ENCODE results near the gene GJD4. TPM values are rescaled to one million over a fixed set of nuclear protein-coding genes. Genes with fewer than 3 reads are reported as not detected.
A peak's percentile ranks its signal among the peaks of the same experiment; 100 is the strongest.

Gene GJD4
- total and polyA plus RNA-seq, 2 donors (not counting 3 experiments of a cell fraction or from before 2014, with no cell fraction given) = not detected

DNA sequence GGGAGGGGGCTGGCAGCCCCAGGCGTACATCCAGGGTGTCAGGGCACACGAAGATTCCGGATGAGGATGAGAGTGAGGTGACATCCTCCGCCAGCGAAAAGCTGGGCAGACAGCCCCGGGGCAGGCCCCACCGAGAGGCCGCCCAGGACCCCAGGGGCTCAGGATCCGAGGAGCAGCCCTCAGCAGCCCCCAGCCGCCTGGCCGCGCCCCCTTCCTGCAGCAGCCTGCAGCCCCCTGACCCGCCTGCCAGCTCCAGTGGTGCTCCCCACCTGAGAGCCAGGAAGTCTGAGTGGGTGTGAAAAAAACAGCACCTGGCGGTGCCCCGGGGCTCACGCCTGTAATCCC lies 3.2 kb downstream of the GJD4 start:
- DNase-seq (ENCODE audit: low read depth, low spot score) = no peak
- TF ChIP-seq POLR2A (IDR thresholded peaks at IDR 0.05; ENCODE audit: low read depth, low read length) (no peak), MYC (IDR thresholded peaks at IDR 0.05; ENCODE audit: low read depth, low read length) (no peak), FOS (IDR thresholded peaks at IDR 0.05; ENCODE audit: borderline replicate concordance, insufficient read depth, low read length) (no peak), JUN (IDR thresholded peaks at IDR 0.05; ENCODE audit: borderline replicate concordance, insufficient read depth, insufficient read length, low read depth) (no peak), GATA2 (IDR thresholded peaks at IDR 0.05; ENCODE audit: insufficient read depth, insufficient read length, low read depth, low read length) (no peak), EZH2 (IDR thresholded peaks at IDR 0.05; ENCODE audit: borderline replicate concordance, low read depth, low read length, severe bottlenecking) (no peak), POLR2AphosphoS5 (IDR thresholded peaks at IDR 0.05; ENCODE audit: insufficient read depth, low read depth, low read length) (no peak), MAX (IDR thresholded peaks at IDR 0.05; ENCODE audit: insufficient read depth, insufficient read length) (no peak)
- TF ChIP-seq, protein P1, sequence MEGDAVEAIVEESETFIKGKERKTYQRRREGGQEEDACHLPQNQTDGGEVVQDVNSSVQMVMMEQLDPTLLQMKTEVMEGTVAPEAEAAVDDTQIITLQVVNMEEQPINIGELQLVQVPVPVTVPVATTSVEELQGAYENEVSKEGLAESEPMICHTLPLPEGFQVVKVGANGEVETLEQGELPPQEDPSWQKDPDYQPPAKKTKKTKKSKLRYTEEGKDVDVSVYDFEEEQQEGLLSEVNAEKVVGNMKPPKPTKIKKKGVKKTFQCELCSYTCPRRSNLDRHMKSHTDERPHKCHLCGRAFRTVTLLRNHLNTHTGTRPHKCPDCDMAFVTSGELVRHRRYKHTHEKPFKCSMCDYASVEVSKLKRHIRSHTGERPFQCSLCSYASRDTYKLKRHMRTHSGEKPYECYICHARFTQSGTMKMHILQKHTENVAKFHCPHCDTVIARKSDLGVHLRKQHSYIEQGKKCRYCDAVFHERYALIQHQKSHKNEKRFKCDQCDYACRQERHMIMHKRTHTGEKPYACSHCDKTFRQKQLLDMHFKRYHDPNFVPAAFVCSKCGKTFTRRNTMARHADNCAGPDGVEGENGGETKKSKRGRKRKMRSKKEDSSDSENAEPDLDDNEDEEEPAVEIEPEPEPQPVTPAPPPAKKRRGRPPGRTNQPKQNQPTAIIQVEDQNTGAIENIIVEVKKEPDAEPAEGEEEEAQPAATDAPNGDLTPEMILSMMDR (IDR thresholded peaks at IDR 0.05; ENCODE audit: extremely low read depth in 1 of 2, insufficient read depth in 1 of 2, low read depth in 1 of 2, low read length in 2 of 2) = no peak
- Histone ChIP-seq H3K4me2 (ENCODE audit: insufficient read depth, low read length) (peak overlapping the region; percentile 80), H3K4me1 (ENCODE audit: control insufficient read depth, extremely low read depth, insufficient read depth, low read length) (no peaks in the 10 kb centered on the region), H3K27ac (ENCODE audit: insufficient read depth, low read depth, low read length) (no peak overlapping the region), H3K4me3 (replicated peaks in 1 of 3; ENCODE audit: insufficient read depth in 1 of 3, low read depth in 1 of 3, low read length in 3 of 3) (peak overlapping the region in 1 of 3 experiments; percentile 32), H3K9me3 (replicated peaks; ENCODE audit: control insufficient read depth, insufficient read depth, low read length) (no peaks in the 10 kb centered on the region), H3K79me2 (ENCODE audit: control insufficient read depth, insufficient read depth, low read length) (no peaks in the 10 kb centered on the region), H3K36me3 (ENCODE audit: control insufficient read depth in 2 of 2, extremely low read depth in 1 of 2, insufficient read depth in 2 of 2, low read length in 2 of 2) (no peaks in the 10 kb centered on the region), H2AFZ (ENCODE audit: low read depth, low read length) (peak overlapping the region; percentile 98), H3K9ac (replicated peaks; ENCODE audit: extremely low read depth, insufficient read depth, low read length) (no peak overlapping the region), H4K20me1 (replicated peaks; ENCODE audit: control insufficient read depth, extremely low read depth, insufficient read depth, low read length) (no peaks in the 10 kb centered on the region), H3K9me1 (replicated peaks; ENCODE audit: control insufficient read depth, extremely low read depth, insufficient read depth, low read length) (no peaks in the 10 kb centered on the region), H3K27me3 (ENCODE audit: control insufficient read depth in 2 of 2, insufficient read depth in 2 of 2, low read length in 2 of 2) (peaks cover 22 to 32% of the 10 kb centered on the region in 2 experiments)
- intact Hi-C loops (cut with micrococcal nuclease) = no loop called here
- dilution Hi-C loops (cut with MboI; ENCODE audit: extremely low pct_ligation_motif_present, low sequenced_read_pairs) = no loop called here
- BruUV-seq (replicated peaks) = no TSS peak
- no peak for FAIRE-seq
- POLR2A ChIA-PET = no interaction called here
- CTCF ChIA-PET = no interaction called here
